AG04449 (cell line): ENCODE results near the gene AMFR.

Experiments
- CTCF ChIA-PET: fragments of 350-600 bp; formaldehyde crosslinking; extraction: SDS; loops from one replicate; lab custom pipeline; 2021; ENCODE audit warnings: antibody characterized with exemption; lab: Yijun Ruan, JAX
- POLR2A ChIA-PET: fragments of 400-600, 350-600 bp; formaldehyde crosslinking; extraction: SDS; loops from one replicate; lab custom pipeline; 2020; ENCODE audit warnings: antibody characterized with exemption, inconsistent platforms; lab: Yijun Ruan, JAX
- DNase-seq: peaks from one replicate; pipeline ENCODE4 v3.0.0-alpha.2; 2010; ENCODE audit warnings: low read depth, low spot score
- H3K4me3 ChIP-seq: 2 replicates; pipeline ENCODE4 v1.5.1; 2011; ENCODE audit warnings: low read depth, mild to moderate bottlenecking, control low read depth, low read length
- TF ChIP-seq, protein P1 (sequence below): IDR thresholded peaks from one replicate; pipeline ENCODE4 v1.5.1; 2011; ENCODE audit warnings: mild to moderate bottlenecking, moderate library complexity, low read length, control low read depth, inconsistent platforms; ENCODE audit not compliant: insufficient read depth; ENCODE audit errors: missing control alignments

The AMFR gene

DNA sequence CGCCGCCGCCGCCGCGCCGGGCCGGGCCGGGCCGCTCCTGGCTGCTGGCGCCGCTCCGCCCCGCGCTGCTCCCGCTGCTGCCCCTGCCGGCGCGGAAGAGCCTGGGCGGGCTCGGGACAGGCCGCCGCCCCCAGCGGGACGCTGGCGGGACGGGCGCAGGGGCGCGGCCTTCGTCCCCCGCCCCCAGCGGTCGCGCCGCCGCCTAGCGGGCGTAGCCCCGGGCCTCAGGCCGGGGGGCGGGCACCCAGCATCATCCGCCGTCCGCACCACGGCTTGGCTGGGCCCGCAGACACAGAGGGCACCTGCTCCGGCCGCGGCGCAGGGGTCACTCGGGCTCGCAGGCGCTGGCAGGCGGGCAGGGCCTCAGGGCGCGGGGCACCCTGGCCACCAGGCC, at the start of gene AMFR:
TSS of gene AMFR (minus strand) at position 107 of the 394 bp plus-strand sequence. CDS start 218 bp downstream, outside the sequence.
- peak within 1 kb of the TSS; percentile 73 for H3K4me3 ChIP-seq
- ChIA-PET POLR2A (no interaction called here), CTCF (interaction anchor here (1.6 kb wide), 1 partner anchor 18 kb away, joined by 3 read pairs; no protein-coding TSS in a partner anchor)
- DNase-seq = no peak
- TF ChIP-seq, protein P1, sequence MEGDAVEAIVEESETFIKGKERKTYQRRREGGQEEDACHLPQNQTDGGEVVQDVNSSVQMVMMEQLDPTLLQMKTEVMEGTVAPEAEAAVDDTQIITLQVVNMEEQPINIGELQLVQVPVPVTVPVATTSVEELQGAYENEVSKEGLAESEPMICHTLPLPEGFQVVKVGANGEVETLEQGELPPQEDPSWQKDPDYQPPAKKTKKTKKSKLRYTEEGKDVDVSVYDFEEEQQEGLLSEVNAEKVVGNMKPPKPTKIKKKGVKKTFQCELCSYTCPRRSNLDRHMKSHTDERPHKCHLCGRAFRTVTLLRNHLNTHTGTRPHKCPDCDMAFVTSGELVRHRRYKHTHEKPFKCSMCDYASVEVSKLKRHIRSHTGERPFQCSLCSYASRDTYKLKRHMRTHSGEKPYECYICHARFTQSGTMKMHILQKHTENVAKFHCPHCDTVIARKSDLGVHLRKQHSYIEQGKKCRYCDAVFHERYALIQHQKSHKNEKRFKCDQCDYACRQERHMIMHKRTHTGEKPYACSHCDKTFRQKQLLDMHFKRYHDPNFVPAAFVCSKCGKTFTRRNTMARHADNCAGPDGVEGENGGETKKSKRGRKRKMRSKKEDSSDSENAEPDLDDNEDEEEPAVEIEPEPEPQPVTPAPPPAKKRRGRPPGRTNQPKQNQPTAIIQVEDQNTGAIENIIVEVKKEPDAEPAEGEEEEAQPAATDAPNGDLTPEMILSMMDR = peak; percentile 40

DNA sequence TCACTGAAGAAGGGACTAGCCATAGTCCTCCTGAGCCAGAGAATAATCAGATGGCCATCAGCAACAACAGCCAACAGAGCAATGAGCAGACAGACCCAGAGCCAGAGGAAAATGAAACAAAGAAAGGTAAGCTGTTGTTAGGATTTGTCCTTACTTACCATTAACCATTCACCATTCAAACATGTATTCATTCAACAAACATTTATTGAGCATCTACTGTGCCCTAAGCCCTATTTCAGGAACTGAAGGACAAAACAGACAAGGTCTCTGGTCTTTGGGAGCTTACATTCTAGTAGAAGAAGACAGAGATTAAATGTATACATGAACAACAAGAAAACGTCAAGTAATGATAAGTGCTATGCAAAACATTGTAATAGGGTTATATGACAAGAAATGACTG, 45.3 kb upstream of the AMFR start:
- no peak overlapping the region for H3K4me3 ChIP-seq
- POLR2A ChIA-PET = interaction anchor here (0.6 kb wide), 1 partner anchor 53 kb away, joined by 3 read pairs; no protein-coding TSS in a partner anchor
- TF ChIP-seq, protein P1 = no peak
- no peak for DNase-seq
- CTCF ChIA-PET = no interaction called here

DNA sequence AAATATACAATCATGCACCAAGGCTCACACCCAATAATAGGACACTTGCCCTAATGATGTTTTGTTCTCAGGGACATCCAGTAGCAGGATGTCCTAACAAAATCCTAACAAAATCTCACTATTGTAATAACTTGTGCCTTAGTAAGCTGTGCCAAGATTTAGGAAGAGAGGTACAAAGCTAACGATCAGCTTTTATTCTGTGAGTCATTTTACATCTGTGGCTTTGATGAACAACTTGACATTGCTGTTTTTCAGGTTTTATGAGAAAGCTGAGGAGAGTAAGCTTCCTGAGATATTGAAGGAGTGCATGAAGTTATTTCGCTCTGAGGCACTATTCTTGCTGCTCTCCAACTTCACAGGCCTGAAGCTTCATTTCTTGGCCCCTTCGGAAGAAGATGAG, 44.9 kb upstream of the AMFR start:
- CTCF ChIA-PET = no interaction called here
- no peak for DNase-seq
- TF ChIP-seq, protein P1 = no peak
- POLR2A ChIA-PET = interaction anchor here (0.6 kb wide), 1 partner anchor 53 kb away, joined by 3 read pairs; no protein-coding TSS in a partner anchor
- no peak overlapping the region for H3K4me3 ChIP-seq

DNA sequence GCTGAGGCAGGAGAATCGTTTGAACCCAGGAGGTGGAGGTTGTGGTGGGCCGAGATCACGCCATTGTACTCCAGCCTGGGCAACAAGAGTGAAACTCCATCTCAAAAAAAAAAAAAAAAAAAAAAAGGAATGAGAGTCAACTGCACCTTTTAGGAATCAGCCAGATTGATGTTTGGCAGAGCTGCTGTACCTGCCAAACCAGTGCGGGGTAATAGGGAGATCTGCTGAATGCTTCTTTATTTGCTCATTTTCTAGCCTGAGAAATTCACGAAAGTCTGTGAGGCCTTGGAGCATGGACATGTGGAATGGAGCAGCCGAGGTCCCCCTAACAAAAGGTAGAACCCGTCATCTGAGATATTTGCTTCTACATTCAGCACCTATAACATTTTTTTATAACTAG, 44.4 kb upstream of the AMFR start:
- H3K4me3 ChIP-seq = no peak overlapping the region
- DNase-seq = no peak
- CTCF ChIA-PET = no interaction called here
- TF ChIP-seq, protein P1 = no peak
- POLR2A ChIA-PET = no interaction called here

DNA sequence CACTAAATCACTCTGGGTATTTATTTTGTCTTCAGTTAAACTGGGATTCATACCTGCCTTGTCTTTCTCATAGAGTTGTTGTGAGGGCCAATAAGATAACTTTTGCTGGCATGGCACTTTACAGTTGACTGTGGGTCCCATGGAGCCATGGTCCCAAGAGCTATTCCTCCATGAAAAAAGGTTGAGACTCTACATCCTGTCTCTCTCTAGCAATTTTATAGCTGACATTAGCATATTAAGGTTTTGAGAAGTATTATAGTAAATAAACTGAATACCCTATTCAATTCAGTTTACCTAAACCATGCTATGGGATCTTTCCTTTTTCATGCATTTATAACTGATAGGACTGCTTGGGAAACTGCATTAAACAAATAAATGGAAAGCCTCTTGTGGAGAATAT, 43.5 kb upstream of the AMFR start:
- ChIA-PET CTCF (no interaction called here), POLR2A (no interaction called here)
- H3K4me3 ChIP-seq = no peak overlapping the region
- TF ChIP-seq, protein P1 = no peak
- no peak for DNase-seq

DNA sequence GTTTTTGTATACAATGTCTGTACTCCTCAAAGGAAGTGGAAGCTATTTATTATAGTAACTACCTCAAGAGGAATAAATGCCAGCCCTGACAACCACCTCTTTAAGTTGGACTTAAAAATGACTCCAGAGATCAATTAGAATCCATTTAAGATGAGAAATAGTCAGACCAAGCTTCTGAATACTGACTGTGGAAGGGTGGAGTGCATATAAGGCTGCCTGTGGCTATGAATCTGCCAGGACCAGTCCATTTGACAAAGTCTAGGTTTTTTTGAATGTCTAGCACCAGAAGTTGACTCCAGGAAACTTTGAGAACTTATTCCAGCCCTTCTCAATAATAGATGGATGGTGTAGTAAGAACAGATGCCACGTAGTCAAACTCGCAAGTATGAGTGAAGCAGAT, 41.0 kb upstream of the AMFR start:
- TF ChIP-seq, protein P1 = no peak
- POLR2A ChIA-PET = interaction anchor here (1.4 kb wide), 1 partner anchor 15 kb away, joined by 4 read pairs; the partner anchor contains the start of genes NUDT21 and OGFOD1
- CTCF ChIA-PET = interaction anchor here (1.4 kb wide), 1 partner anchor 235 kb away, joined by 6 read pairs; no protein-coding TSS in a partner anchor
- DNase-seq = no peak
- H3K4me3 ChIP-seq = no peak overlapping the region
